ENCODE measurements around the gene PPRC1. TPM values are rescaled to one million over a fixed set of nuclear protein-coding genes. Genes with fewer than 3 reads are reported as not detected.

Gene PPRC1
- total and polyA plus RNA-seq, 12 donors, result 11.1 to 39.9 (median 22.4) TPM

GRCh38 chr10:102141583-102142107 is 8.8 kb downstream of the PPRC1 start:
- no peak for DNase-seq
- intact Hi-C loops (cut with DNase I), result no loop called here
- 76 to 92% (median 86%) methylated on average over 2 to 4 of the region's 4 CpGs for WGBS, 4 donors

GRCh38 chr10:102146971-102147428 is 14.2 kb downstream of the PPRC1 start:
- whole genome bisulfite sequencing, 4 donors, result 92 to 96% (median 94%) methylated on average over 13 to 17 of the region's 17 CpGs
- intact Hi-C loops (cut with DNase I), result no loop called here
- Histone ChIP-seq H3K27ac (no peak overlapping the region), H3K36me3 (replicated peaks in 1 of 2) (peaks cover 0 to 63% of the 10 kb centered on the region in 2 donors), H3K4me3 (no peak overlapping the region), H3K9me3 (replicated peaks in 1 of 3) (no peaks in the 10 kb centered on the region), H3K4me1 (replicated peaks in 1 of 2) (peaks cover 0 to 6% of the 10 kb centered on the region in 2 donors), H3K27me3 (no peaks in the 10 kb centered on the region)
- TF ChIP-seq, protein P1, sequence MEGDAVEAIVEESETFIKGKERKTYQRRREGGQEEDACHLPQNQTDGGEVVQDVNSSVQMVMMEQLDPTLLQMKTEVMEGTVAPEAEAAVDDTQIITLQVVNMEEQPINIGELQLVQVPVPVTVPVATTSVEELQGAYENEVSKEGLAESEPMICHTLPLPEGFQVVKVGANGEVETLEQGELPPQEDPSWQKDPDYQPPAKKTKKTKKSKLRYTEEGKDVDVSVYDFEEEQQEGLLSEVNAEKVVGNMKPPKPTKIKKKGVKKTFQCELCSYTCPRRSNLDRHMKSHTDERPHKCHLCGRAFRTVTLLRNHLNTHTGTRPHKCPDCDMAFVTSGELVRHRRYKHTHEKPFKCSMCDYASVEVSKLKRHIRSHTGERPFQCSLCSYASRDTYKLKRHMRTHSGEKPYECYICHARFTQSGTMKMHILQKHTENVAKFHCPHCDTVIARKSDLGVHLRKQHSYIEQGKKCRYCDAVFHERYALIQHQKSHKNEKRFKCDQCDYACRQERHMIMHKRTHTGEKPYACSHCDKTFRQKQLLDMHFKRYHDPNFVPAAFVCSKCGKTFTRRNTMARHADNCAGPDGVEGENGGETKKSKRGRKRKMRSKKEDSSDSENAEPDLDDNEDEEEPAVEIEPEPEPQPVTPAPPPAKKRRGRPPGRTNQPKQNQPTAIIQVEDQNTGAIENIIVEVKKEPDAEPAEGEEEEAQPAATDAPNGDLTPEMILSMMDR (IDR thresholded peaks at IDR 0.05), result no peak
- TF ChIP-seq POLR2A (IDR thresholded peaks at IDR 0.05), result no peak
- DNase-seq, result no peak

More at GRCh38 chr10:102141583-102142107, 8.8 kb downstream of the PPRC1 start:
- no peak overlapping the region for H3K4me3 ChIP-seq
- no peak overlapping the region for H3K27ac ChIP-seq
- peaks cover 0 to under 1% of the 10 kb centered on the region in 2 donors for H3K4me1 ChIP-seq (replicated peaks in 1 of 2)
- H3K27me3 ChIP-seq, result no peaks in the 10 kb centered on the region
- no peak for TF ChIP-seq POLR2A (IDR thresholded peaks at IDR 0.05)
- TF ChIP-seq, protein P1 (IDR thresholded peaks at IDR 0.05), result no peak
- no peaks in the 10 kb centered on the region for H3K9me3 ChIP-seq (replicated peaks in 1 of 3)
- peaks cover 0 to 68% of the 10 kb centered on the region in 2 donors for H3K36me3 ChIP-seq (replicated peaks in 1 of 2)

DNA sequence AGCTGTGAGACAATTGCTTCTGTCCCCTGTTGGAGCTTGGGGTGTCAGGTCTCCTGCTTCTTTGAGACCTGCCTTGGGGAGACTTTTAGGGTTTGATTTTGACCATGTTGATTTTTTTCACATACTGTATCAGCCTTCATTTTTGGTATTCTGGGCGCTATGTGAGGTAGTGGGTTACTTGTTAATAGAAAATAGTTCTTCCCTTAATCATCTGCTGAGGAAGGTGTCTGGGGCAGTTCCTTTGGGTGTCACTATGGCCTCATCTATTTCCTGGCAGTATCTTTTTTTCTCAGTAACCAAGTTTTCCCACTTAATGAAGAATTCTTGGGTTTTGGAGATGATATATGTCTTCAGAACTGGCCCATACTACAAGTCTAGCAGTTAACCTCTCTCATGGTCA is 14.7 kb downstream of the PPRC1 start:
- Histone ChIP-seq H3K4me3 (no peak overlapping the region), H3K9me3 (replicated peaks in 1 of 3) (no peaks in the 10 kb centered on the region), H3K4me1 (replicated peaks in 1 of 2) (peaks cover 0 to 6% of the 10 kb centered on the region in 2 donors), H3K27me3 (no peaks in the 10 kb centered on the region), H3K27ac (no peak overlapping the region), H3K36me3 (replicated peaks in 1 of 2) (peaks cover 0 to 60% of the 10 kb centered on the region in 2 donors)
- TF ChIP-seq, protein P1 (IDR thresholded peaks at IDR 0.05), result no peak
- no peak for TF ChIP-seq POLR2A (IDR thresholded peaks at IDR 0.05)
- DNase-seq, result no peak
- intact Hi-C loops (cut with DNase I), result no loop called here
- 97 to 100% (median 100%) methylated on average over 1 of the region's 1 CpG for WGBS, 4 donors

DNA sequence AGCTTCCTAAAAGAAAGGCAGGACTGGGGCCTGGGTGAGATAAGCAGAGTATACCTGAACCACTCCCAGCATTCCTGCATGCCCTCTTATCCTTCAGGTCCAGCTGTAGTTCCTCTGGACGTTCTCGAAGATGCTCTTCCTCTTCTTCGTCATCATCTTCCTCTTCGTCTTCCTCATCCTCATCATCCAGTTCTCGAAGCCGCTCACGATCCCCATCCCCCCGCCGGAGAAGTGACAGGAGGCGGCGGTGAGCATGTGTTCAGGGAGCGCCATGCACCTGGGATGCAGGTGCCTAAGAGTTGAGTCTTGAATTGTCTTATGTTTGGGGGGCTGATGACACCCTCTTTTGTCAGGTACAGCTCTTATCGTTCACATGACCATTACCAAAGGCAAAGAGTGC is 15.4 kb downstream of the PPRC1 start:
- Histone ChIP-seq H3K4me1 (replicated peaks in 1 of 2) (peaks cover 6 to 11% of the 10 kb centered on the region in 2 donors), H3K4me3 (no peak overlapping the region), H3K9me3 (replicated peaks in 1 of 3) (no peaks in the 10 kb centered on the region), H3K27me3 (no peaks in the 10 kb centered on the region), H3K27ac (no peak overlapping the region), H3K36me3 (replicated peaks in 1 of 2) (peaks cover 0 to 54% of the 10 kb centered on the region in 2 donors)
- TF ChIP-seq, protein P1 (IDR thresholded peaks at IDR 0.05), result no peak
- TF ChIP-seq POLR2A (IDR thresholded peaks at IDR 0.05), result no peak
- intact Hi-C loops (cut with DNase I), result no loop called here
- DNase-seq, result no peak
- WGBS, 4 donors, result 93 to 95% (median 94%) methylated on average over 13 of the region's 13 CpGs

All from adrenal gland (tissue), 12 donors.